GM23338 (cell line): ENCODE data around the gene TMCO5A. TPM values are rescaled to one million over a fixed set of nuclear protein-coding genes. Genes with fewer than 3 reads are reported as not detected.

ENCODE experiments used
- ATAC-seq: fragments of 200-7000 bp; cut with Tn5 transposase; 3 replicates; pipeline ENCODE4 v1.9.1; 2020
- DNase-seq: peaks from one replicate; pipeline ENCODE4 v3.0.0-alpha.2; 2015; ENCODE audit warnings: low spot score
- H2AFZ ChIP-seq: fragments of 200-600 bp; sonication (generic); 2 replicates; pipeline ENCODE4 v1.8.0; 2016; ENCODE audit warnings: antibody characterized with exemption, mild to moderate bottlenecking, moderate library complexity
- H3F3A ChIP-seq: fragments of 200-600 bp; sonication (generic); replicated peaks from 2 replicates; pipeline ENCODE4 v1.8.0; 2017; ENCODE audit warnings: antibody characterized with exemption, mixed run types, low read depth
- H3K27ac ChIP-seq: fragments of 200-600 bp; sonication (generic); 2 replicates; pipeline ENCODE4 v1.6.1; 2016; ENCODE audit warnings: low read depth
- H3K27me3 ChIP-seq: fragments of 200-600 bp; sonication (generic); 2 replicates; pipeline ENCODE4 v1.8.0; 2016; ENCODE audit warnings: mild to moderate bottlenecking, mixed run types, moderate library complexity; ENCODE audit not compliant: insufficient read depth
- H3K36me3 ChIP-seq: fragments of 200-600 bp; sonication (generic); 2 replicates; pipeline ENCODE4 v1.8.0; 2016; ENCODE audit warnings: mild to moderate bottlenecking; ENCODE audit not compliant: insufficient read depth
- H3K4me1 ChIP-seq: fragments of 200-600 bp; sonication (generic); 2 replicates; pipeline ENCODE4 v1.8.0; 2016; ENCODE audit warnings: mild to moderate bottlenecking, moderate library complexity; ENCODE audit not compliant: insufficient read depth
- H3K4me2 ChIP-seq: fragments of 200-600 bp; sonication (generic); 2 replicates; pipeline ENCODE4 v1.7.1; 2017; ENCODE audit warnings: mixed run types
- H3K4me3 ChIP-seq: fragments of 200-600 bp; sonication (generic); 2 replicates; pipeline ENCODE4 v1.6.1; 2016; ENCODE audit warnings: mixed run types
- H3K79me2 ChIP-seq: fragments of 200-600 bp; sonication (generic); replicated peaks from 2 replicates; pipeline ENCODE4 v1.8.0; 2017; ENCODE audit warnings: mild to moderate bottlenecking; ENCODE audit not compliant: insufficient read depth
- H3K9me2 ChIP-seq: fragments of 200-600 bp; sonication (generic); 2 replicates; pipeline ENCODE4 v1.8.0; 2017; ENCODE audit not compliant: insufficient read depth
- H4K20me1 ChIP-seq: fragments of 200-600 bp; sonication (generic); replicated peaks from 2 replicates; pipeline ENCODE4 v1.8.0; 2017; ENCODE audit warnings: mild to moderate bottlenecking; ENCODE audit not compliant: insufficient read depth
- H3K27ac Mint-ChIP-seq: 2 replicates; pipeline ENCODE4 v1.8.0; 2020; ENCODE audit warnings: inconsistent platforms, mild to moderate bottlenecking, moderate library complexity, mixed read lengths
- H3K27me3 Mint-ChIP-seq: 3 replicates; pipeline ENCODE4 v1.8.0; 2022; ENCODE audit warnings: low read depth, mild to moderate bottlenecking, moderate library complexity, mixed read lengths, inconsistent platforms; ENCODE audit not compliant: insufficient read depth, poor library complexity
- H3K36me3 Mint-ChIP-seq: 3 replicates; pipeline ENCODE4 v1.8.0; 2021; ENCODE audit warnings: low read depth, mild to moderate bottlenecking, inconsistent platforms, moderate library complexity, mixed read lengths
- H3K4me1 Mint-ChIP-seq: 3 replicates; pipeline ENCODE4 v1.8.0; 2020; ENCODE audit warnings: mild to moderate bottlenecking, inconsistent platforms, mixed read lengths
- H3K4me3 Mint-ChIP-seq: 3 replicates; pipeline ENCODE4 v1.8.0; 2021; ENCODE audit warnings: moderate library complexity, mild to moderate bottlenecking, inconsistent platforms, mixed read lengths
- H3K9me3 Mint-ChIP-seq: 3 replicates; pipeline ENCODE4 v1.8.0; 2020; ENCODE audit warnings: moderate library complexity, mild to moderate bottlenecking, inconsistent platforms, mixed read lengths
- CREB1 ChIP-seq: fragments of 250-450 bp; sonication (Bioruptor Pico); IDR thresholded peaks from 2 replicates; pipeline ENCODE4 v1.5.0; 2020; ENCODE audit warnings: low read depth, mild to moderate bottlenecking, moderate library complexity
- EZH2 ChIP-seq: fragments of 200-600 bp; sonication (generic); IDR thresholded peaks from one replicate; pipeline ENCODE4 v1.8.0; 2017; ENCODE audit warnings: antibody characterized with exemption, mild to moderate bottlenecking, low read depth; ENCODE audit not compliant: unreplicated experiment
- REST ChIP-seq: IDR thresholded peaks from one replicate; pipeline ENCODE4 v1.6.1; 2018; ENCODE audit warnings: antibody characterized with exemption; ENCODE audit not compliant: unreplicated experiment
- ZNF462 ChIP-seq: fragments of 250-450 bp; sonication (Bioruptor Pico); IDR thresholded peaks from 2 replicates; pipeline ENCODE4 v1.5.0; 2020; ENCODE audit warnings: mild to moderate bottlenecking, moderate library complexity
- polyA plus RNA-seq: library from polyadenylated mRNA; unstranded; fragments of >200 nt; fragmentation: Nextera tagmentation; extraction: Ambion mirVana; gene quantifications from 2 replicates; pipeline ENCODE4 v1.2.1, GENCODE V29; 2016
- total RNA-seq: library from RNA; depleted of rRNA; stranded (reverse); fragments of >200 nt; shearing (Covaris generic); gene quantifications from 2 replicates; pipeline ENCODE4 v1.2.3, GENCODE V29; 2014
- TF ChIP-seq, protein P1 (sequence below), 2 experiments: fragments of 200-600 bp in 1 of 2; sonication (generic) in 1 of 2; conservative IDR thresholded peaks; 2 replicates each; pipeline versions ENCODE4 v1.5.1 to v1.6.1; 2016 to 2017; ENCODE audit warnings: antibody characterized with exemption in 2 of 2, low read depth in 2 of 2, mild to moderate bottlenecking in 2 of 2, moderate library complexity in 1 of 2

Gene TMCO5A
- total and polyA plus RNA-seq, 2 experiments from 2014 or later: not detected

DNA sequence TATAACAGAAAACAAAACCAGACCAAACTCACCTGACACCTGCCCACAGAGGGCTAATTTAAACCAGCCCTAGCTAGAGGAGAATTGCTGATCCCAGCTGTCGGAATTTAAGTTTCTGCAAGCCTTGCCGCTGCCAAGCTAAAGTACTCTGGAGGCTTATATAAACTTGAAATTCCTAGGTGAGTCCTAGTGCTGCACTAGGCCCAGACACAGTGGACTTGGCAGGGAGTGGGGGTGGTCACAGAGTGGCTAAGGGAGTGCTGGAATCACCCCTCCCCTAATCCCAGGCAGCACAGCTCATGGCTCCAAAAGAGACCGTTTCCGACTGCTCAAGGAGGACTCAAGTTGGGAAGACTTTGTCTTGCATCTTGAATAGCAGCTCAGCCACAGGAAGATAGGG is 17.6 kb downstream of the TMCO5A start:
- no peak for ATAC-seq

More for the DNA sequence above, 17.6 kb downstream of the TMCO5A start:
- Histone ChIP-seq H3K27ac (no peak overlapping the region), H3K4me3 (no peak overlapping the region), H3K9me2 (peaks cover 6% of the 10 kb centered on the region; the same call in 1 of the 2 replicates), H3K27me3 (no peaks in the 10 kb centered on the region), H4K20me1 (no peaks in the 10 kb centered on the region), H3K4me1 (no peaks in the 10 kb centered on the region), H3K4me2 (no peak overlapping the region), H2AFZ (no peak overlapping the region), H3K79me2 (no peaks in the 10 kb centered on the region), H3K36me3 (no peaks in the 10 kb centered on the region), H3F3A (no peaks in the 10 kb centered on the region)
- Mint-ChIP-seq H3K4me3 (no peak overlapping the region), H3K4me1 (no peaks in the 10 kb centered on the region), H3K36me3 (no peaks in the 10 kb centered on the region), H3K27me3 (no peaks in the 10 kb centered on the region), H3K9me3 (no peaks in the 10 kb centered on the region), H3K27ac (no peak overlapping the region)
- TF ChIP-seq EZH2 (no peak), CREB1 (CRISPR knock-in tag) (no peak), REST (no peak), ZNF462 (CRISPR knock-in tag) (no peak)
- TF ChIP-seq, protein P1, sequence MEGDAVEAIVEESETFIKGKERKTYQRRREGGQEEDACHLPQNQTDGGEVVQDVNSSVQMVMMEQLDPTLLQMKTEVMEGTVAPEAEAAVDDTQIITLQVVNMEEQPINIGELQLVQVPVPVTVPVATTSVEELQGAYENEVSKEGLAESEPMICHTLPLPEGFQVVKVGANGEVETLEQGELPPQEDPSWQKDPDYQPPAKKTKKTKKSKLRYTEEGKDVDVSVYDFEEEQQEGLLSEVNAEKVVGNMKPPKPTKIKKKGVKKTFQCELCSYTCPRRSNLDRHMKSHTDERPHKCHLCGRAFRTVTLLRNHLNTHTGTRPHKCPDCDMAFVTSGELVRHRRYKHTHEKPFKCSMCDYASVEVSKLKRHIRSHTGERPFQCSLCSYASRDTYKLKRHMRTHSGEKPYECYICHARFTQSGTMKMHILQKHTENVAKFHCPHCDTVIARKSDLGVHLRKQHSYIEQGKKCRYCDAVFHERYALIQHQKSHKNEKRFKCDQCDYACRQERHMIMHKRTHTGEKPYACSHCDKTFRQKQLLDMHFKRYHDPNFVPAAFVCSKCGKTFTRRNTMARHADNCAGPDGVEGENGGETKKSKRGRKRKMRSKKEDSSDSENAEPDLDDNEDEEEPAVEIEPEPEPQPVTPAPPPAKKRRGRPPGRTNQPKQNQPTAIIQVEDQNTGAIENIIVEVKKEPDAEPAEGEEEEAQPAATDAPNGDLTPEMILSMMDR (conservative IDR thresholded peaks at IDR 0.05; ENCODE audit: low read depth in 2 of 2): no peak
- DNase-seq: no peak
